ENCODE data around the gene PHF2. TPM values are rescaled to one million over a fixed set of nuclear protein-coding genes. Genes with fewer than 3 reads are reported as not detected.

PHF2 gene
- total RNA-seq, 1 donor from 2014 or later, result 28.7 TPM

DNA sequence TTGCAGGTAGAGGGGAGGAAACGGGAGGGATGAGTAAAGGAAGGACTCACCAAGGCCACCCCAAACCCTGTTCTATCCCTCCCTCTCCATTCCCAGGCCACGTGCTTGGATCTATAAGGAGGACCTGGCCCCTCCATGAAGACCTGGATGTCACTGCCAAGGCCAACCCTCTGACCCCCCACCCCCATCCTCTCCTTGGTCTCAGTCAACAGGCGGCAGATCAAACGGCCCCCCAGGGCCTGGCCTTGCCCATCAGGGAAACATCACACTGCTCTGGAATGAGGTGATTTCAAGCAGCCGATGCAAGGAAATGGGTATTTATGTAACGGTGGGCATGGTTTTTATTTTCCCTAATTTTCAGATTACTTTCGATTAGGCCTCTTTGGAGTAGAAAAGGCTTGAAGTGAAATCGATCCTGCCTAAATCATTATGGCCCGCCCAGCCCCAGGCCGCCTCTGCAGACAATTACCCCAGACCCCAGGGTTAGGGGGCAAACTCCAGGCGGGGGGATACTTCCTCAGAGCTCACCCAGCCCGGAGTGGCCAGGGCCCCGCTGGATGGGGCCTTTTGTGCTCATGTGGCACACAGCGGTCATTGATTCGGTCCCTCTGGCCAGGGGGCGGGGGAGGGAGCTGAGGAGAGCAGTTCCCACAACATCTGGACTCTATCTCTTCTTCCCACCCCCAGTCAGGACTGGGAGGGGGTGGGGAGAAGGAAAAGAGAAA is 125.3 kb downstream of the PHF2 start:
- DNase-seq (ENCODE audit: missing footprints) (no peak), ATAC-seq (no peak)
- intact Hi-C loops (cut with DNase I), result no loop called here

DNA sequence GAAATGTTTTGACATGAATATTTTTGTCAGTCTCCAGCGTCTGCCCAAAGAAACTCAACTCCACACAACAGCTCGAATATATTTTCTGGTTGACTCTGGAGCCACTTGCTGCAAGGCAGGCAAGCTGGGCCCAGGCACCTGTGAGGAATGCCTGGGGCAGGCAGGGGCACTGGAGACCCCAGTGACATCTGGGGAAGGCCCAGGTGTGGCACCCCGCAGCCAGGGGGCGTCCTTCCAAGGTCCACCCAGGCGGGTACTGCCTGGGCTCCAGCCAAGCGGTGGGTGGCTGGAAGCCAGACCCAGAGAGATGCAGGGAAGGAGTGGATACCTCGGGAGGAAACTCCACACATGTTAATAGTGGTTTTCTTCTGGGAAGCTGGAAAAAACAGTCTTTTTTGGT is 125.9 kb downstream of the PHF2 start:
- ATAC-seq, result no peak
- no peak for DNase-seq (ENCODE audit: missing footprints)
- intact Hi-C loops (cut with DNase I), result no loop called here

DNA sequence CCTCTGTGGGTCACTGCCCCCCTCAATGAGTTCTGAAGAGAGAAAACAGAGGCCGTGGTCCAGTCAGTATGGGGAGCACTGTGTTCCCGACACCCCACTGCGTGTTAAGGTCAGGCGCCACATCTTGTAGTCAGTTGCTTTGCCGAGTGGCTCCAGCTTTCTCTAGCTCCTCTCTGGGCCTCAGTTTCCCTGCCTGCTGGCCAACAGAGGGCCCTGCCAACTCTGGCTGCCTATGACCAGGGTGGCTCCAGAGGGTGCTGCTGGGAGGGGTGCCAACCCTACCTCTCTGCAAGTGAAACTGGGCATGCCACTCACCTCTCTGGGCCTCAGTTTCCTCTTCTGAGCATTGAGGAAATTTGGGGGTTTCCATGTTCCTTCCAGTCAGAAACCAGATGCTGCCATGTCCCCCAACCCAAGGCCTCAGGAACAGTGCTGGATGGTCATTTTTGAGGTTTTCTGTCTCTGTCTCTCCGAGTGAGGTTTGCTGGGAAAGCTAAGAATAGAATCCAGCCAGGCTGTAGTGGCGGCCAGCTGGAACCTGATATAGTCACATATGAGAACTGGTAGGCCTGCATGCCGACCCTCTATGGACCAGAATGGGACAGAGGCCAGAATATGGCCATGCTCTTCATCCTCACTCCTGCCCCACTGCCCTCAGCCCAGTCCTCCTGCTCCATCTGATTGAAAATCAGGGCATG is 132.1 kb downstream of the PHF2 start:
- DNase-seq (ENCODE audit: missing footprints) (no peak), ATAC-seq (no peak)
- intact Hi-C loops (cut with DNase I), result no loop called here

DNA sequence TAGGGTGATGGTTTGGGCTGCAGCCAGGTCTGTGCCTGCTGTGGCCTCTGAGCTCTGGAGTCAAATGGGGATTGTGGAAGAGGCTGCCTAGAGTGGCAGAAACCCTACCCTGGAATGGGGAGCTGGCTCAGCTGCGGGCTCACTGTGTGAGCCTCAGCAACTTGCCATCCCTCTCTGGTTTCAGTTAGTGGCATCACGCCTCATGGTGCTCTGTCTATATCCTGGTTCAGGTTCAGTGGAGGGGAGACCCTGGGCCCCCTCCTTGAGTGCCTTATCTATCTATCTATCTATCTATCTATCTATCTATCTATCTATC is 132.6 kb downstream of the PHF2 start:
- DNase-seq (ENCODE audit: missing footprints), result no peak
- intact Hi-C loops (cut with DNase I), result no loop called here
- no peak for ATAC-seq

DNA sequence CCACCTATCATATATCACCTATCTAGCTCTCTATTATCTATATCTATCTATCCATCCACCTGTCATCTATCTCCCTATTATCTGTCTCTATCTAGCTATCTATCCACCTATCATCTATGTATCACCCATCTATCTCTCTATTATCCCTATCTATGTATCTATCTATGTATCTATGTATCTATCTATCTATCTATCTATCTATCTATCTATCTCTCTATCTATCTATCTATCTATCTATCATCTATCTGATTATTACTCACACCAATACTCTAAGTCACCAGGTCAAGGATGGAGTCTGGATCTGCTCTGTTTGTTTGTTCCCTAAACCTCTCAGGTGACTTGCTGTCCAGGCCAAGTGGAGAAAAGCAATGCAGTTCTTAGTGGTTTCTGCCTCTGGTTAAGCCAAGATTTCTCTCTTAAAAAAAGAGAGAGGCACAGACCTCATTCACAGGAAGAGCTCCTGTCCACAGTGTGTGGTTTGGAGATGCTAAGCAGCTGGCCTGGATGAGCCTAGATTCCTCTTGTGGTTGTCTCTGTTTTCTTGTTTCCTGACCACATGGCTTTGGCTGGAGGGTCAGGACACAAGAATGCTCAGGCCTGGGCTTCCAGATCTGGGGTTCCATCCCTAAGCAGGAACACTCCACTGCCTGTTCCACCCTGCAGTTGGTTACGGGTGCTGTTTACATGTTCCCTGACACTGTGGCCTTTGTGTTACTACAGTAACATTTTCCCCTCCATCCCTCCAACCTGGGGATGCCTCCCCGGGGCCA is 133.4 kb downstream of the PHF2 start:
- intact Hi-C loops (cut with DNase I), result no loop called here
- no peak for ATAC-seq
- DNase-seq (ENCODE audit: missing footprints), result no peak

DNA sequence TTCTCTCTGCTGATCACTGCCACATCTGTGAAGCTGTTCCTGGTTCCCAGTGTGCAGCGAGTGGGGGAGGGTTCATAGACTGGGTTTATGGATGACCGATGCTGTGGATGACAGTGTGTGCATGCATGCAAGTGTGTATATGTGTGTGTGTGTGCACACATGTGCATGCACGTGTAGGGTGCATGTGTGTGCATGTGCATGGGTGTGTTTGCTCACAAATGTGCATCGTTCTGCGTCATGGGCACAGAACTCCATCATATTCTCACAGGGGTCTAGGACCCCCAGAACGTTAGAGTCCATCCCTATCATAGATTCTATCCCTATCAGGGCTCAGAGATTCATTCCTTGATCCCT is 134.0 kb downstream of the PHF2 start:
- no peak for ATAC-seq
- intact Hi-C loops (cut with DNase I), result no loop called here
- DNase-seq (ENCODE audit: missing footprints), result no peak

DNA sequence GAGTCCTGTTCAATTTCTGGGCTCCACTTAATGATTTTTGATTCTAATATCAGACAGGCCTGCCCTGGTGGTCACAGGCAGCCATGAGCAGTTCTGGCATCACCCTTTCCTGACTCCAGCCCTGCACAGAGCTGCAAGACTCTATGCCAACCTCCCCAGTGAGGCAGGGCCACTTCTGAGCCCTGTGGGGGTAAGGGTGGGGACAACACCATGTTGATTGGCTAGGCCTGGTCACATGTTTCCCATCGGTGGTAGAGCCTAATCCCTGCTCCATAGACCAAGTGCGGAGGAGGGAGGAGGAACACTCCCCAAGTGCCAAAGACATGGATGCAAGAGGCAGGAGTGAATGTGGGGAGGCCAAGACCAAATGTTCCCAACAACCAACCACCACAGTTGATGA is 134.6 kb downstream of the PHF2 start:
- ATAC-seq (no peak), DNase-seq (ENCODE audit: missing footprints) (no peak)
- intact Hi-C loops (cut with DNase I), result no loop called here

DNA sequence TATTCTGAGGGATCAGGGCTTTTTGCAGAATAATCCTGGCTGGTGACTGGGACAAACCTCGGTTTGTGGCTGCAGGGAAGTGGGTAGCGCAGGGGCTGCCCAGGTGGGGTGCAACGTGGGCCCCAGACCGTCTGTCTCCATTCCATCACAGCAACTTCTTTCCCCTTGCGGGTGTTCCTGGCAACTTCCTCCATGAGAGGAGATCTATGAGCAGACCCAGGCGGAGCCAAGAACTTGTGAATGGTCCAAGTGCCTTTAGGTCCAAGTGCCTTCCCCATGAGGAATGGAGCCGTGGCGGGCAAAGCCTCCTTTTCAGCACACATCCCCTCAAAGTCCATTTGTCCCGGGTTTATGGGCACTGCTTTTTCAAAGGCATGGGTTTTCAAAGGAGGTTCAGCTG is 136.5 kb downstream of the PHF2 start:
- DNase-seq (ENCODE audit: missing footprints) (peak; percentile 32), ATAC-seq (no peak)
- intact Hi-C loops (cut with DNase I), result no loop called here

DNA sequence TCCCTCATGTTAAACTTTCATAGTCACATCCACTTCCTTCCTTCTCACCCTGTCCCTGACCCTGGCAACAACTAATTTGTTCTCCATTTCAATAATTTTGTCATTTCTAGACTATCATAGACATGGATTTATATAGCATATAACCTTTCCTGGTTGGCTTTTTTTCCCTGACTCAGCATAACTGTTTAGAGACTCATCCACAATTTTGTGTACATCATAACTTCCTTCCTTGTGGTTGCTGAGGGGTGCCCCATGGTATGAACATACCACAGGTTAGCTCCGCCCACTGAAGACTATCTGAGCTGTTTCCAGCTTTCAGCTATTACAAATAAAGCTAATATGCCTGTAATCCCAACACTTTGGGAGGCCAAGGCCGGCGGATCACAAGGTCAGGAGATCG is 137.3 kb downstream of the PHF2 start:
- intact Hi-C loops (cut with DNase I), result no loop called here
- DNase-seq (ENCODE audit: missing footprints) (no peak), ATAC-seq (no peak)

DNA sequence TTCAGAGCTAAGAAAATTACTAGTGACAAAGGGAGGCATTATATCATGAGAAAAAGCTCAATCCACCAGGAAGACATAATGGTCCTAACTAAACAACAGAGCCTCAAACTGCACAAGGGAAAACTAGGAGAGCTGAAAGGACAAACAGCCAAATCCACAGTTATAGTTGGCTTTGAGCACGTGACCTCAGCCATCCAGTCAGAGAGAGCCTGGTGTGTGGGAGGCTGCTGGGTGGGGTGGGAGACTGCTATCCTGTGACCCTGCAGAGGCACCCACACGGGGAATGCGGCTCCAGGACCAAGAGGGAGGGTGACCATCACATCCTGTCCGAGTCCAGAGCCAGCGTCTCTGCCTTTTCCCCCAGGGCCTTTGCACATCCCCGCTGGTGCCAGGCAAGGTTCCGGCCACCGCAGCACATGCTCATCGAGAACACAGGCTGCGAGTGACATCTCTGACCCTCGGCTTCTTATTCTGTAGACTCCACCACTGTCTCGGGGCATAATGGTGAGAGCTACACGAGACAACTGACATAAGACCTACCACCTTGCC is 145.1 kb downstream of the PHF2 start:
- intact Hi-C loops (cut with DNase I), result no loop called here
- ATAC-seq, result no peak
- no peak for DNase-seq (ENCODE audit: missing footprints)

DNA sequence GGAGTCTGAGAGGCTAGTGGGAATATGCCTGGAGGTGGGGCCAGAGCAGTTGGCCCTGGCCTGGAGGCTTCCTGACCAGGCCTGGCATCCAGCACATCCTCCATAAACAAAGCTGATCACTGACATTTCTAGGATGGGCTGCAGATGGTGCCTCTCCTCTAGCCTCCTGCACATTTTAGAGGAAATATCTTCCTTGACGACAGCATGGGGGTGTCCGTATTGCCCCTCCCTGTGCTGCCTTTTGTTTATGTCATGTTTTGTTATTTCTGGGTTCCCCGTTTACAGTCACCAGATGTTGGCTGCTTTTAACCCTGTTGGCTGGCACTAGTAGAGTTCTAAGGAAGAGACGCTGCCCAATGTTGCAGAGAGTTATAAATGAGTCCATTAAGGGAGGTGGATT is 148.5 kb downstream of the PHF2 start:
- intact Hi-C loops (cut with DNase I), result no loop called here
- ATAC-seq (no peak), DNase-seq (ENCODE audit: missing footprints) (no peak)

DNA sequence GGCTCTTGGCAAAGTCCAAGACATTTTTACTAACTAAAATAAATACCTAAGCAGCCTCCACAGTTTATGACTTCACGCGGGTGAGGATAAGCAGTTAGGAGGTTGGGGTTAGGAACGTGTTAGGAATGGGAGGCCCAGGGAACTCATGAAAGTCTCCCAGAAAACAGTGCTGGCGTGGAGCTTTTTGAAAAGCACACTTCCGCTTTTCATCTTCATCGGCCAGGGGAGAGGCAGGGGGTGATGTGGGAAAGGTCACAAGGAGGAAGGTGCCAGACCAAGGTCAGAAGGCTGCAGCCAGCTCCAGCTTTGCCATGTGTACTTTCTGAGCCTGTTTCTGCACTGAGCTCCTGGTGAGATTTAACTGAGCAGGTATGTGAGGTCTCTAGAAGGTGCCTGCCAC is 149.0 kb downstream of the PHF2 start:
- intact Hi-C loops (cut with DNase I), result no loop called here
- DNase-seq (ENCODE audit: missing footprints) (no peak), ATAC-seq (no peak)

DNA sequence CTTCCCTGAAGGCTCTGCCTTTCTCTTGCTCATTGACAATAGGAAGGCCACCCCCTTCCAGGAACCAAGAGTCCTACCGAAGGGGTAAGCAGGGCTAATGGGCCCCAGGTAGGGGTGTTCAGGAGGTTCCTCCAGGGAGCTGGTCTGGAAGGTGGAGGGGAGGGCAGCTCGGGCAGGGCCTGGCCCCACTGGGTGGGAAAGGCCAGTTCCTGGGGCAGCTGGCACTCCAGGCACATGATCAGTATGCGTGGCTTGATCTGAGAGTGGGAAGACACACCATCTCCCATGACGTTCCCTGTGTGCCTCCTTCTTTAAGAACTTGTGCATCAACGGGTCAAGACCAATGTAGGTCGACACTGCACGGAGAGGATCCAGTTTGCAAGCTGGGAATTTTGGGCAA is 149.8 kb downstream of the PHF2 start:
- ATAC-seq, result no peak
- intact Hi-C loops (cut with DNase I), result no loop called here
- no peak for DNase-seq (ENCODE audit: missing footprints)

Small RNA genes lying within 50 kb of the gene (microRNA-seq; reads per million reads assigned to microRNA genes)
- not detected for gene MIR548AU

Other genes starting within 250 kb of the PHF2 start
- 94.1 TPM for gene FAM120A, start 124.9 kb upstream of the PHF2 start, total RNA-seq
- gene FAM120AOS, start 123.0 kb upstream of the PHF2 start, total RNA-seq, result 28.4 TPM

Data from Right ventricle myocardium inferior (tissue), 1 donor.